GM19467 (cell line): Measurements from ENCODE around the gene ANP32E.

Source experiments
- ATAC-seq: cut with Tn5 transposase; IDR thresholded peaks from one replicate; pipeline ENCODE4 v1.9.1; 2021; ENCODE audit warnings: mild to moderate bottlenecking, moderate library complexity; ENCODE audit not compliant: unreplicated experiment

Gene ANP32E

GRCh38 chr1:150173141-150173585, 62.7 kb downstream of the ANP32E start:
- no peak for ATAC-seq

- ATAC-seq: no peak
Measured at GRCh38 chr1:150171801-150172200, 64.1 kb downstream of the ANP32E start.

- ATAC-seq: no peak
Measured at GRCh38 chr1:150168960-150169601, 66.8 kb downstream of the ANP32E start.
